ENCODE data around the gene ASCC2. TPM values are rescaled to one million over a fixed set of nuclear protein-coding genes. Genes with fewer than 3 reads are reported as not detected.

ASCC2 gene
- total RNA-seq, 2 donors from 2014 or later, result 44.2 to 45.5 TPM

GRCh38 chr22:29762263-29762662 lies 75.8 kb downstream of the ASCC2 start:
- 74 to 77% methylated on average over 12 to 15 of the region's 15 CpGs for WGBS, 2 experiments (ENCODE audit: insufficient coverage in 1 of 2, insufficient read length in 1 of 2)
- Mint-ChIP-seq H3K36me3 (ENCODE audit: low read depth) (no peaks in the 10 kb centered on the region), H3K4me3 (no peak overlapping the region), H3K27me3 (ENCODE audit: insufficient read depth) (no peaks in the 10 kb centered on the region), H3K27ac (no peak overlapping the region), H3K4me1 (peaks cover 5% of the 10 kb centered on the region), H3K9me3 (no peaks in the 10 kb centered on the region)
- DNase-seq, result peak; percentile 66
- no peaks in the 10 kb centered on the region for H3K27me3 ChIP-seq (ENCODE audit: control insufficient read depth, insufficient read depth, low read length, poor library complexity, severe bottlenecking)
- H3K9me3 ChIP-seq (ENCODE audit: control insufficient read depth, low read length), result no peaks in the 10 kb centered on the region
- H3K27ac ChIP-seq (ENCODE audit: low read depth, low read length), result no peak overlapping the region
- H3K36me3 ChIP-seq (ENCODE audit: control insufficient read depth, insufficient read depth, low read length), result no peaks in the 10 kb centered on the region
- no peak for TF ChIP-seq CTCF (conservative IDR thresholded peaks at IDR 0.05)
- H3K4me1 ChIP-seq (ENCODE audit: control insufficient read depth, insufficient read depth, low read length), result no peaks in the 10 kb centered on the region
- H3K4me3 ChIP-seq (ENCODE audit: low read length), result no peak overlapping the region
- no peak overlapping the region for H3K9ac ChIP-seq (ENCODE audit: extremely low read depth, low read length, poor library complexity, severe bottlenecking)

- no peak overlapping the region for H3K27ac Mint-ChIP-seq
- H3K27me3 Mint-ChIP-seq (ENCODE audit: insufficient read depth), result no peaks in the 10 kb centered on the region
- no peak overlapping the region for H3K4me3 ChIP-seq (ENCODE audit: low read length)
- no peaks in the 10 kb centered on the region for H3K9me3 Mint-ChIP-seq
- no peak overlapping the region for H3K27ac ChIP-seq (ENCODE audit: low read depth, low read length)
- no peak for TF ChIP-seq CTCF (conservative IDR thresholded peaks at IDR 0.05)
- no peak overlapping the region for H3K9ac ChIP-seq (ENCODE audit: extremely low read depth, low read length, poor library complexity, severe bottlenecking)
- no peak overlapping the region for H3K4me3 Mint-ChIP-seq
- no peaks in the 10 kb centered on the region for H3K4me1 Mint-ChIP-seq
- 77 to 84% methylated on average over 3 to 5 of the region's 5 CpGs for WGBS, 2 experiments (ENCODE audit: insufficient coverage in 1 of 2, insufficient read length in 1 of 2)
- H3K4me1 ChIP-seq (ENCODE audit: control insufficient read depth, insufficient read depth, low read length), result no peaks in the 10 kb centered on the region
- no peaks in the 10 kb centered on the region for H3K27me3 ChIP-seq (ENCODE audit: control insufficient read depth, insufficient read depth, low read length, poor library complexity, severe bottlenecking)
- H3K36me3 Mint-ChIP-seq (ENCODE audit: low read depth), result no peaks in the 10 kb centered on the region
- no peaks in the 10 kb centered on the region for H3K36me3 ChIP-seq (ENCODE audit: control insufficient read depth, insufficient read depth, low read length)
- no peak for DNase-seq
- H3K9me3 ChIP-seq (ENCODE audit: control insufficient read depth, low read length), result no peaks in the 10 kb centered on the region
These were observed 79.1 kb downstream of the ASCC2 start for GRCh38 chr22:29758959-29759358.

- no peaks in the 10 kb centered on the region for H3K36me3 Mint-ChIP-seq (ENCODE audit: low read depth)
- Histone ChIP-seq H3K36me3 (ENCODE audit: control insufficient read depth, insufficient read depth, low read length) (no peaks in the 10 kb centered on the region), H3K27me3 (ENCODE audit: control insufficient read depth, insufficient read depth, low read length, poor library complexity, severe bottlenecking) (no peaks in the 10 kb centered on the region), H3K9me3 (ENCODE audit: control insufficient read depth, low read length) (no peaks in the 10 kb centered on the region), H3K9ac (ENCODE audit: extremely low read depth, low read length, poor library complexity, severe bottlenecking) (no peak overlapping the region), H3K4me3 (ENCODE audit: low read length) (no peak overlapping the region), H3K27ac (ENCODE audit: low read depth, low read length) (no peak overlapping the region), H3K4me1 (ENCODE audit: control insufficient read depth, insufficient read depth, low read length) (no peaks in the 10 kb centered on the region)
- no peak for TF ChIP-seq CTCF (conservative IDR thresholded peaks at IDR 0.05)
- no peaks in the 10 kb centered on the region for H3K27me3 Mint-ChIP-seq (ENCODE audit: insufficient read depth)
- H3K9me3 Mint-ChIP-seq, result no peaks in the 10 kb centered on the region
- H3K4me1 Mint-ChIP-seq, result no peaks in the 10 kb centered on the region
- H3K4me3 Mint-ChIP-seq, result no peak overlapping the region
- H3K27ac Mint-ChIP-seq, result no peak overlapping the region
- 58 to 73% methylated on average over 3 to 7 of the region's 7 CpGs for WGBS, 2 experiments (ENCODE audit: insufficient coverage in 1 of 2, insufficient read length in 1 of 2)
- DNase-seq, result no peak
These were observed 79.9 kb downstream of the ASCC2 start for GRCh38 chr22:29758068-29758622.
